Endothelial cell (in vitro differentiated cells): Measurements from ENCODE around the gene XRCC2. TPM values are rescaled to one million over a fixed set of nuclear protein-coding genes. Genes with fewer than 3 reads are reported as not detected.
"Not testable (repeated sequence)": the region's sequence is repeated elsewhere in the genome, so short reads cannot be mapped to it uniquely, and the experiment has no call there.

Source experiments
- DNase-seq: peaks from one replicate; pipeline ENCODE4 v3.0.0; 2021; ENCODE audit warnings: low spot score
- H3K27ac Mint-ChIP-seq: one replicate; pipeline ENCODE4 v1.8.0; 2021; ENCODE audit warnings: mixed read lengths, inconsistent platforms; ENCODE audit not compliant: unreplicated experiment
- H3K27me3 Mint-ChIP-seq: one replicate; pipeline ENCODE4 v1.8.0; 2021; ENCODE audit warnings: mild to moderate bottlenecking, moderate library complexity, mixed read lengths, inconsistent platforms; ENCODE audit not compliant: unreplicated experiment
- H3K36me3 Mint-ChIP-seq: one replicate; pipeline ENCODE4 v1.8.0; 2021; ENCODE audit warnings: mild to moderate bottlenecking, low read depth, mixed read lengths, inconsistent platforms; ENCODE audit not compliant: unreplicated experiment
- H3K4me1 Mint-ChIP-seq: one replicate; pipeline ENCODE4 v1.8.0; 2021; ENCODE audit warnings: mild to moderate bottlenecking, mixed read lengths, inconsistent platforms; ENCODE audit not compliant: unreplicated experiment
- H3K4me3 Mint-ChIP-seq: one replicate; pipeline ENCODE4 v1.8.0; 2021; ENCODE audit warnings: mild to moderate bottlenecking, mixed read lengths, inconsistent platforms; ENCODE audit not compliant: unreplicated experiment
- H3K9me3 Mint-ChIP-seq: one replicate; pipeline ENCODE4 v1.8.0; 2021; ENCODE audit warnings: mixed read lengths, inconsistent platforms; ENCODE audit not compliant: unreplicated experiment
- total RNA-seq: library from RNA; stranded (reverse); fragmentation: NEBNext Ultra II Directional; extraction: Animal tissue kit (Norgen Biotek cat#: 25700); gene quantifications from one replicate; pipeline ENCODE4 v1.2.1, GENCODE V29; 2021; ENCODE audit not compliant: unreplicated experiment
- TF ChIP-seq, protein P1 (sequence below): fragments of 200-600 bp; sonication (generic); IDR thresholded peaks from one replicate; pipeline ENCODE4 v1.5.0; 2021; ENCODE audit warnings: antibody characterized with exemption; ENCODE audit not compliant: unreplicated experiment

Gene XRCC2
- total RNA-seq, 1 donor from 2014 or later: 2.9 TPM

DNA sequence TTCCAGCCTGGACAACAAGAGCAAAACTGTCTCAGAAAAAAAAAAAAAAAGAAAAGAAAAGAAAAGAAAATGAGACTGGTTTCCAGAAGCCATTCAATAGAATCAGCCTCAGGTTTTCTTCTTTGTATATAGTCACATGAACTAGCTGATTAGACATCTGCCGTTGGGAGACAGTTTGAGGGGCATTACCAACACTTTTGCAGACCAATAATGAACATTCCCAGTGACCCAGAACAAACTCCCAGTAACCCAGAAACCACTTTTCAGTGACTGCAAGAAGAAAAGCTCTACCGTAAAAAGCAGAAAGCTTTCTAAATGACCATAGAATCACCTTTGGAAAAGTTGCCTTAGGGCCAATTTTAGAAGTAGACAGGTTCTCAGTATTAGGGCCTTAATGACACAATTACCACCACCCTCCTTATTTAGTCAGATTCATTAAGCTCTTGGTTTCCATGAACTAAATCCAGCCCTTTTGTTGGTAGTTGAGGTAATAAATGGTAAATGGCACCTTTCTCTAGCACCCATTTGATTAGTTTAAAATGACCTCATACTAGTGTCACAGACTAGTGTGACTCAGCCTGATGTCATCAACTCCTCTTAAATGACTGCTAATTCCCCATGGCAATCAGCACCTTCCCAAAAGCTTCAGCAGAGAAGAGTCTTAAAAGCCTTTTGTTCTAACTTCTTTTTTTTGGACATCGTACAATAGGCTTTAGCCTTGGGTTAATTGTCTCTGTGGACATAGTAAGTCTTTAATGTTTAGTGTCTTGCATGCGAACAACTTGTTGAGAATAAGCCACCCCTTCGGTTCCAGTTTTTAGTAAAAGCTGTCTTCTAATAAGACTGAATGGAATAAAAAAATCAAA, 33.6 kb upstream of the XRCC2 start:
- Mint-ChIP-seq H3K9me3 (peaks cover 8% of the 10 kb centered on the region), H3K4me1 (peaks cover 7% of the 10 kb centered on the region), H3K27ac (no peak overlapping the region), H3K27me3 (peaks cover 3% of the 10 kb centered on the region), H3K36me3 (no peaks in the 10 kb centered on the region), H3K4me3 (no peak overlapping the region)
- TF ChIP-seq, protein P1, sequence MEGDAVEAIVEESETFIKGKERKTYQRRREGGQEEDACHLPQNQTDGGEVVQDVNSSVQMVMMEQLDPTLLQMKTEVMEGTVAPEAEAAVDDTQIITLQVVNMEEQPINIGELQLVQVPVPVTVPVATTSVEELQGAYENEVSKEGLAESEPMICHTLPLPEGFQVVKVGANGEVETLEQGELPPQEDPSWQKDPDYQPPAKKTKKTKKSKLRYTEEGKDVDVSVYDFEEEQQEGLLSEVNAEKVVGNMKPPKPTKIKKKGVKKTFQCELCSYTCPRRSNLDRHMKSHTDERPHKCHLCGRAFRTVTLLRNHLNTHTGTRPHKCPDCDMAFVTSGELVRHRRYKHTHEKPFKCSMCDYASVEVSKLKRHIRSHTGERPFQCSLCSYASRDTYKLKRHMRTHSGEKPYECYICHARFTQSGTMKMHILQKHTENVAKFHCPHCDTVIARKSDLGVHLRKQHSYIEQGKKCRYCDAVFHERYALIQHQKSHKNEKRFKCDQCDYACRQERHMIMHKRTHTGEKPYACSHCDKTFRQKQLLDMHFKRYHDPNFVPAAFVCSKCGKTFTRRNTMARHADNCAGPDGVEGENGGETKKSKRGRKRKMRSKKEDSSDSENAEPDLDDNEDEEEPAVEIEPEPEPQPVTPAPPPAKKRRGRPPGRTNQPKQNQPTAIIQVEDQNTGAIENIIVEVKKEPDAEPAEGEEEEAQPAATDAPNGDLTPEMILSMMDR: no peak
- no peak for DNase-seq

DNA sequence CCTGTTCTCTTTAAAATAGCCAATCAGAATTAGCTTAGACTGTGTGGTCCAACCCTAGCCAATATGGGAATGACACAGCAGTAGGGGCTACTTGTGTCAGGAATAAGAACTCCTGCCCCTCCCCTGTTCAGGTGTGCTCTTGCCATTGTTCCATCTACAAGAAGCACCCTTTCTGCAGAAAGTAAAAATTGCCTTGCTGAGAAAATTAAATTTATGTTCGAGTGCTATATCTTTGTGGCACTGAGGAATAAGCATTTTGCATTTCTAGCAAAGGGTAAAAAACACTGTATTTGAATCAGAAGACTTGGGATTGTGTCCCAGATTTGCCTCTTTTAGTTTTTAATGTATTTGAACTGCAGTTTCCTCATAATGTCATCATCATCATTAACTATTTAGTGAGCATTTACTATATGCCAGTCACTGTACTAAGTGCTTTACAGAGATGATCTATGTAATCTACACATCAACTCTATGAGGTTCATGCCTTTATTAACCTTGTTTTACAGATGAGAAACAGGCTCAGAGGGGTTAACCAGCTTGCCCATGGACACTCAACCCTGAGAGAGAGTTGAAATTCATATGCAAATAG, 28.9 kb upstream of the XRCC2 start:
- Mint-ChIP-seq H3K4me3 (no peak overlapping the region), H3K27me3 (peaks cover 1% of the 10 kb centered on the region), H3K4me1 (no peaks in the 10 kb centered on the region), H3K36me3 (no peaks in the 10 kb centered on the region), H3K27ac (no peak overlapping the region), H3K9me3 (peaks cover 10% of the 10 kb centered on the region)
- TF ChIP-seq, protein P1: no peak
- DNase-seq: no peak

DNA sequence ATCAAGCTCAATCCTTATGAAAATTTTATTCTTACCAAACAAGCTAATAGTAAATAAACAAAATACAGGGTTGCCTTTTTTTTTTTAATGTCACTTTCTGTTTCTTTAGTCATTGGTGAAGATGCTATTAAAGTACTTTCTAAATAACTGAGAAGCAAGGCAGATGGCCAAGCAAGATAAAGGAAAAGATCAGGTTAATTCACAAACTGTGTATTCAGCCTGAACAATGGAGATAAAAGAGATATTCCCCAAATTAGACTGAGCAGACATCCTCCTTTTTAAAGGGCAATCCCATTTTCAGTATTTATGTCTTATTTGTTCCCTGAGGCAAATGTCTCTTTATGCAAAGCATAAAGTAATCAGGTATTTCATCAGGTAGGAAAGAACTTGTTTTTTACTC, 23.1 kb upstream of the XRCC2 start:
- H3K36me3 Mint-ChIP-seq: no peaks in the 10 kb centered on the region
- H3K27me3 Mint-ChIP-seq: peaks cover 1% of the 10 kb centered on the region
- no peak for DNase-seq
- H3K27ac Mint-ChIP-seq: no peak overlapping the region
- TF ChIP-seq, protein P1: no peak
- no peaks in the 10 kb centered on the region for H3K9me3 Mint-ChIP-seq
- H3K4me3 Mint-ChIP-seq: no peak overlapping the region
- H3K4me1 Mint-ChIP-seq: no peaks in the 10 kb centered on the region

DNA sequence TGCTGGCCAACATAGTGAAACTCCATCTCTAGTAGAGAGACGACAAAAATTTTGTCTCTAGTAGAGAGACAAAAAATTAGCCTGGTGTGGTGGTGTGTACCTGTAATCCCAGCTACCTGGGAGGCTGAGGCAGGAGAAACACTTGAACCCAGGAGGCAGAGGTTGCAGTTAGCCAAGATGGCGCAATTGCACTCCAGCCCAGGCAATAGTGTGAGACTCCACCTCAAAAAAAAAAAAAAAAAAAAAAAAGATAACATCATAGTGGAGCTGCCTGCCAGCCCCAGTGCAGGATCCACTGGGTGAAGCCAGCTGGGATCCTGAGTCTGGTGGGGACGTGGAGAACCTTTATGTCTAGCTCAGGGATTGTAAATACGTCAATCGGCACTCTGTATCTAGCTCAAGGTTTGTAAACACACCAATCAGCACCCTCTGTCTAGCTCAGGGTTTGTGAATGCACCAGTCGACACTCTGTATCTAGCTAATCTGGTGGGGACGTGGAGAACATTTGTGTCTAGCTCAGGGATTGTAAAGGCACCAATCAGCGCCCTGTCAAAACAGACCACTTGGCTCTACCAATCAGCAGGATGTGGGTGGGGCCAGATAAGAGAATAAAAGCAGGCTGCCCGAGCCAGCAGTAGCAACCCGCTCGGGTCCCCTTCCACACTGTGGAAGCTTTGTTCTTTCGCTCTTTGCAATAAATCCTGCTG, 21.5 kb upstream of the XRCC2 start:
- H3K27ac Mint-ChIP-seq, H3K4me3 Mint-ChIP-seq, H3K4me1 Mint-ChIP-seq, H3K36me3 Mint-ChIP-seq, DNase-seq, H3K27me3 Mint-ChIP-seq, H3K9me3 Mint-ChIP-seq: not testable (repeated sequence)

DNA sequence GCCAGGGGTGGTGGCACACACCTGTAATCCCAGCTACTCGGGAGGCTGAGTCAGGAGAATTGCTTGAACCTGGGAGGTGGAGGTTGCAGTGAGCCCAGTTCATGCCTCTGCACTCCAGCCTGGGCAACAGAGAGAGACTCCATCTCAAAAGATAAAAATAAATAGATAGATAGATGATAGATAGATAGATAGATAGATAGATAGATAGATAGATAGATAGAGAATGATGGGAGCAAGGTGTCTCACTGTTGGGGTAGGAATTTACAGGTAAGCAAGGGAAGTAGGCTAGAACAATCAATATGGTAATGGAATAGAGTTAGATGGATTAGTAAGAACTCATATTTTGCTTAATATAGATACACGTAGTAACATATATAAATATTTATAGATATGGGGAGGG, 16.3 kb upstream of the XRCC2 start:
- H3K36me3 Mint-ChIP-seq, H3K4me3 Mint-ChIP-seq, H3K27me3 Mint-ChIP-seq, DNase-seq, H3K27ac Mint-ChIP-seq, H3K4me1 Mint-ChIP-seq, H3K9me3 Mint-ChIP-seq: not testable (repeated sequence)

DNA sequence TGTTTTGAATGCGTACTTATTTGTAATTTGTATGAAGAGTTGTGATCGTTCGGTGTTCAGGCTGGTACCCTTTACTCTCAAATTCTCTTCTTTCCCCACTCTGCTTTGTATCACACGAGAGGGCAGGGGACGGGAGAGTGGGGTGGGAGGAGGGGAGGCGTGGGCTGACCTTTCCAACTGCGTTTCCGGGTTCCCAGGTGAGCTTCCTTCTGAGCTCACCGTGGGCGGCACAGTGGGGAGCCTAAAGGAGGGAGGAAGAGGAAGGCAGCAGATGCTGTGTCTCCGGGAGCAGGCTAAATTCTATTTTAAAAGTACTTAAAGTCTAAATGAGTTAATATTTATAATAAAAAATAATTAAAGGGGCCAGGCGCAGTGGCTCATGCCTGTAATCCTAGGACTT, 7.4 kb upstream of the XRCC2 start:
- H3K4me1 Mint-ChIP-seq: no peaks in the 10 kb centered on the region
- H3K27ac Mint-ChIP-seq: no peak overlapping the region
- no peaks in the 10 kb centered on the region for H3K36me3 Mint-ChIP-seq
- DNase-seq: no peak
- no peaks in the 10 kb centered on the region for H3K27me3 Mint-ChIP-seq
- H3K4me3 Mint-ChIP-seq: no peak overlapping the region
- H3K9me3 Mint-ChIP-seq: no peaks in the 10 kb centered on the region
- TF ChIP-seq, protein P1: no peak
